ENCODE results near the gene PAPPA2.

- TF ChIP-seq, protein P1, sequence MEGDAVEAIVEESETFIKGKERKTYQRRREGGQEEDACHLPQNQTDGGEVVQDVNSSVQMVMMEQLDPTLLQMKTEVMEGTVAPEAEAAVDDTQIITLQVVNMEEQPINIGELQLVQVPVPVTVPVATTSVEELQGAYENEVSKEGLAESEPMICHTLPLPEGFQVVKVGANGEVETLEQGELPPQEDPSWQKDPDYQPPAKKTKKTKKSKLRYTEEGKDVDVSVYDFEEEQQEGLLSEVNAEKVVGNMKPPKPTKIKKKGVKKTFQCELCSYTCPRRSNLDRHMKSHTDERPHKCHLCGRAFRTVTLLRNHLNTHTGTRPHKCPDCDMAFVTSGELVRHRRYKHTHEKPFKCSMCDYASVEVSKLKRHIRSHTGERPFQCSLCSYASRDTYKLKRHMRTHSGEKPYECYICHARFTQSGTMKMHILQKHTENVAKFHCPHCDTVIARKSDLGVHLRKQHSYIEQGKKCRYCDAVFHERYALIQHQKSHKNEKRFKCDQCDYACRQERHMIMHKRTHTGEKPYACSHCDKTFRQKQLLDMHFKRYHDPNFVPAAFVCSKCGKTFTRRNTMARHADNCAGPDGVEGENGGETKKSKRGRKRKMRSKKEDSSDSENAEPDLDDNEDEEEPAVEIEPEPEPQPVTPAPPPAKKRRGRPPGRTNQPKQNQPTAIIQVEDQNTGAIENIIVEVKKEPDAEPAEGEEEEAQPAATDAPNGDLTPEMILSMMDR (IDR thresholded peaks at IDR 0.05; ENCODE audit: insufficient read depth, low read length, poor library complexity, severe bottlenecking), result no peak
- no peak for TF ChIP-seq EZH2phosphoT487 (conservative IDR thresholded peaks at IDR 0.05; ENCODE audit: low read length)
These were observed 312.4 kb downstream of the PAPPA2 start for GRCh38 chr1:176775378-176775777.
